ENCODE results near the gene PHKG1.
"Not testable (repeated sequence)": the region's sequence is repeated elsewhere in the genome, so short reads cannot be mapped to it uniquely, and the experiment has no call there.

Gene PHKG1

GRCh38 chr7:56081626-56082340 is 11.0 kb downstream of the PHKG1 start:
- no peak for DNase-seq

- DNase-seq, result not testable (repeated sequence)
These were observed 11.9 kb downstream of the PHKG1 start for GRCh38 chr7:56080726-56081435.

- no peak for DNase-seq
These were observed 13.1 kb downstream of the PHKG1 start for GRCh38 chr7:56079450-56080185.

DNA sequence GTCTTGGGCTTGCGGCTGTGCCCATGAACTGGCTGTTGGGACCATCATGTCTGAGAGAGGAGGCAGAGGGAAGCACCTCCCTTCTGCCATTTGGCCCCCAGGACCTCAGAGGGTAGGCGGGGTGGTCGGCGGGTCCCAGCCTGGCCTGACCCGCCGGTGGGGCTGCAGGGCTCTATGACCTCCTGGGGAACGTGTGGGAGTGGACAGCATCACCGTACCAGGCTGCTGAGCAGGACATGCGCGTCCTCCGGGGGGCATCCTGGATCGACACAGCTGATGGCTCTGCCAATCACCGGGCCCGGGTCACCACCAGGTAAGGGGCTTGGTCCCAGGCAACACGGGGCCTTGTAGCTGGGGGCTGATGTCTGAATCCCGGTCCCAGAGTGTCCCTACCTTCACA is 14.6 kb downstream of the PHKG1 start:
- no peak for DNase-seq

GRCh38 chr7:56077681-56078080 is 15.1 kb downstream of the PHKG1 start:
- no peak for DNase-seq

DNA sequence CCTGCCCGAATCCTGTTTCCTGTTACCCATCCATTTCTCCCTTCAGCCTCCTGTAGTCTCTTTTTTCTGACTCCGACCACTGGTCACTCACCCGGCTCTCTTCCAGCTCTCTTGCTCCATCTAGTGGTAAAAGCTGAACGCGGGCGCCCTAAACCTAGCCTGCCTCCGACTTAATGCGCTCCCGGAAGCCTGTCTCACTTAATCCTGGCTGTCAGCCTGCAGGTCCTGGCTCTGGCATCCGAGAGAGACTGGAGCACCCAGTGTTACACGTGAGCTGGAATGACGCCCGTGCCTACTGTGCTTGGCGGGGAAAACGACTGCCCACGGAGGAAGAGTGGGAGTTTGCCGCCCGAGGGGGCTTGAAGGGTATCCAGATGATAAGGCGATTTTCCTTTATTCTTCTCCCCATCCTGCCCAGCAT is 18.4 kb downstream of the PHKG1 start:
- DNase-seq, result peak; percentile 83

DNA sequence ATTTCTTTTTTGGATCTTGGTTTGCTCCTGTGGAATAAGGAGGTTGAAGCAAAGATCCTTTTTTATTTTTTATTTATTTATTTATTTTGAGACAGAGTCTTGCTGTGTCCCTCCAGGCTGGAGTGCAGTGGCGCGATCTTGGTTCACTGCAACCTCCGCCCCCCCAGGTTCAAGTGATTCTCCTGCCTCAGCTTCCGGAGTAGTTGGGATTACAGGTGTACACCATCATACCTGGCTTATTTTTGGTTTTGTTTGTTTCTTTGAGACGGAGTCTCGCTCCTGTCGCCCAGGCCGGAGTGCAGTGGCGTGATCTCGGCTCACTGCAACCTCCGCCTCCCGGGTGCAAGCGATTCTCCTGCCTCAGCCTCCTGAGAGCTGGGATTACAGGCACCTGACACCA is 26.4 kb downstream of the PHKG1 start:
- DNase-seq, result not testable (repeated sequence)

DNA sequence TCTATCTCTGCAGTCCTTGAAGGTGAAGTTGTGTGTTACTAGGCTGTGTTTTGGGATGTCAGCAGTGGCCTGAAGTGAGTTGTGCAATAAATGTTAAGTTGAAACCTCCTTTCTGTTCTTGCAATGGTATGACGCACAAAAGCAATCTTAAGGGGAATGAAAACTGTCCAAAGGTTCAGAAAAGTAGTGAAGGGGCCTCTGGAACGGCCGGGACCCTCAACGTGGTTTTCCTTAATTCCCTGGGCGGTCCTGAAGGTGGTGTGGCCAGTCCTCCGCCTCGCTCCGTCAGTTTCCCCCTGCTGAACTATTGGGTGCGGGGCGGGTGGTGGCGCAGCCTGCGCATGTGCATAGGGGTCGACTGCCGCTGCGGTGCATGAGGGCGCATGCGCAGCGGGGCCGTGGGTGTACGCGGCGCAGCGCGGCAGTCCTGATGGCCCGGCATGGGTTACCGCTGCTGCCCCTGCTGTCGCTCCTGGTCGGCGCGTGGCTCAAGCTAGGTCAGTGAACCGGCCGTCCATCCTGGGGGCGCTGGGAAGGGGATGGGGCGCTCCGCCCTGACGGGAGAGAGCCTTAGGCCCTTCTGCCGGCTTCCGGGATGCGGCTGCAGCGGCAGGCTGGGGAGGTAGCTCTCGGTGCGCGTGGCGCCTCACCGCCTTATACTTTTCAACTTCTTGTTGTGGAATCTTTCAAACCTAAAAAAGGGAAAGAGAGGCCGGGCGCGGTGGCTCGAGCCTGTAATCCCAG is 28.7 kb downstream of the PHKG1 start, which contains the start of gene SUMF2:
Gene SUMF2, plus strand, starts transcription at position 405 of the 744 bp plus-strand sequence. Its CDS starts 26 bp downstream, at position 431.
- peak; percentile 96 for DNase-seq

- no peak for DNase-seq
These were observed 29.3 kb downstream of the PHKG1 start for GRCh38 chr7:56063500-56063881.

DNA sequence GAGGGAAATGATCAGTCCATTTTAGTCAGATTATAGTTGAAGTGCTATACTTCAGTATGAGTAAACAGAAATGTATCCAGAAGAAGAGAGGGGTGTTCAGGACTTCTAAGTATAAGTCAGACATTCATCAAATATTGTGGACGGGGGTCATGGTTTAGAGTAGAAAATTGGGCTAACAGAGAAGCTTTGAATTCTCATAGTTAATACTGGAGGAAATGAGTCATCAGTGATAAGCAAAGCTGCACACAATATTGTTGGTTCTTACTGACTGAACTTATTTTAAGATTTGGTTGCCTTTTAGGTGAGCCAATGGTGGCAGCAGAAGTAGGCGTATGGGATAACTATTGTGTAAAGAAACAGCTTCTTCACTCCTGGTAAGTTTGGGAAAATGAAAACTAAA is 30.4 kb downstream of the PHKG1 start:
- no peak for DNase-seq

DNA sequence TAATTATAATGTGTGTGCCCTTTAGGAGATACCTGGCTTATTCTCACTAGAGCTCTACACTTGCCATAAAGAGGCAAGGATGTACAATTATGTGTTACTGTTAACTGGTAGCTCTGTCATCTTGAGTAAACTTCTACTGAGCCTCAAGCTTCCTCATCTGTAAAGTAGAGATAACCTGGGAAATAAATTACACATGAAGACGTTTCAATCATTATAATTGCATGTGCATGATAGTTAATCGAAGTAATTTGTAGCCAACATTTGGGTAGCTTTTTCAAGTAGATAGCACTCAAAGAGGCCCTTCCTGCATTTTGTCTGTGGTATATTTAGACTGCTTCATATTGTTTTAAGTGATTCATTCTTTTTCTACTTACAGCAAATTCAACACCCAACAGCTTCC is 38.8 kb downstream of the PHKG1 start:
- DNase-seq, result no peak

GRCh38 chr7:56053379-56053778 is 39.4 kb downstream of the PHKG1 start:
- DNase-seq, result no peak

DNA sequence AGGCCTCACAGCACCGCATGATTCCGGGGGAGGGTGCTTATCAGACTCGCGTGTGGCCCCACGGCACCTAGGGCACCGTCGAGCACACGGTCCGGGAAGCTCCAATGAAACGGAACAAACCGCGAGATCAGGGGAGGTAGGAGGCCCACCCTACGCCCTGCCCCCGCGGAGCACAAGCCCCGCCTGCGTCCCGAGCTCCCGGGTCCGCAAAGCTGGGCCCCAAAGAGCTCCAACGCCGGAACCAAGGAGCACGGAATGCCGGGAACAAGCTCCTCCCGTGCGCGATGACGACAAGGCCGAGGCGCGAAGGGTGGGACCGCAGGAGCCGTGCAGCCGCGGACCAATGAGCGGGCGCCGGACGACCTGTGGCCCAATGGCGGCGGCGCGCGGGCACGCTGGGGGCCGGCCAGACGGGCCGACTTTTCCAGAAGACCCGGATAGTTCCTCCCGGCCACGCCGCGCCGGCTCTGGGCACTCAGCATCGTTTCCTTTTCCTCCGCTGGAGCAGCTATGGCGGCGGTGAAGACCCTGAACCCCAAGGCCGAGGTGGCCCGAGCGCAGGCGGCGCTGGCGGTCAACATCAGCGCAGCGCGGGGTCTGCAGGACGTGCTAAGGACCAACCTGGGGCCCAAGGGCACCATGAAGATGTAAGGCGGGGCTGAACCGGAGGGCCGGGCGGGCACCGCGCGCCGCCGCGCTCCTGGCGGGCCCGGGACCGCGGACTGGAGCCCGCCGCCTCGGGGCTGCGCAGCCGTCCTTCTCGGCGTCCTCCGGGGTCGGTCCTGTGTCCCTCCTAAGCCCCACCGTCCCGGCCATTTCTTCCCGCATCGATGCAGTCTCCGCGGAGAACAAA is 41.2 kb downstream of the PHKG1 start, which contains the start of the genes CCT6A and PSPH:
Gene CCT6A, plus strand, starts transcription at position 427 of the 853 bp plus-strand sequence. Its CDS starts 84 bp downstream, at position 511.
Gene PSPH, minus strand, starts transcription at position 106 of the 853 bp plus-strand sequence. CDS start 30,232 bp downstream, outside the sequence.
- DNase-seq, result peak; percentile 97

DNA sequence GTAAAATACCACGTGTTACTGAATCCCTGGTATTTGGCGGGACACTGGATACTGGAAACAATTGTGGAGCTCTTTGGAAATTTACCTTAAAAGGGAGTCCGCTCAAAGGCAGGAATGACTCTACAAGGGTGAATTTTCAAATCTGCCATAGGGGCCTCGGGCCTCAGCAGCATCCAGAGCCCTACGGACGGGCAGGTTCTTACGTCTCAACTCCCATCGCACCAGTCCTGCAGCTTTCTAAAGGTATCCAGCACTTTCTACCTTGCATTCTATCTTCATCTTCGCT is 41.8 kb downstream of the PHKG1 start:
- no peak for DNase-seq

DNA sequence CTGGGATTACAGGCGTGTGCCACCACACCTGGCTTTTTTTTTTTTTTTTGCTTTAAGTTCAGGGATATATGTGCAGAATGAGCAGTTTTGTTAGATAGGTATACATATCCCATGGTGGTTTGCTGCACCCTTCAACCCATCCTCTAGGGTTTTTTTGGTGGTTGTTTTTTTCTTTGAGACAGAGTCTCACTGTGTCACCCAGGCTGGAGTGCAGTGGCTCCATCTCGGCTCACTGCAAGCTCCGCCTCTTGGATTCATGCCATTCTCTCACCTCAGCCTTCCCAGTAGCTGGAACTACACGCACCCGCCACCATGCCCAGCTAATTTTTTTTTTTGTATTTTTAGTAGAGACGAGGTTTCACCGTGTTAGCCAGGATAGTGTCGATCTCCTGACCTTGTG is 44.0 kb downstream of the PHKG1 start:
- peak; percentile 15 for DNase-seq

DNA sequence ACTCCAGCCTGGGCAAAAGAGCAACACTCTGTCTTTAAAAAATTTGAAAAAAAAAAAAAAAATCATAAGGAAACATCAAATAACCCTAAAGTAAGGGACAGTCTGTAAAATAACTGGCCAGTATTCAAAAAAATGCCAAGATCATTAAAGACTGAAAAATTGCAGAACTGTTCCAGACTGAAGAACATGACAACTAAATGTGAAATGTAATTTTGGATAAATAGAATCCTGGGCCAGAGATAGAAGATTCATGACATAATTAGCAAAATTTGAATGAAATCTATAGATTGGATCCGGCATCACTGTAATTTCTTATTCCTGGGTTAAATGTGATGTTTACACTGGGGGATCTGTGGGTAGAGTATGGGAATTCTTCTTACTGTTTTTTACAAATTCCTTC is 44.5 kb downstream of the PHKG1 start:
- DNase-seq, result no peak

DNA sequence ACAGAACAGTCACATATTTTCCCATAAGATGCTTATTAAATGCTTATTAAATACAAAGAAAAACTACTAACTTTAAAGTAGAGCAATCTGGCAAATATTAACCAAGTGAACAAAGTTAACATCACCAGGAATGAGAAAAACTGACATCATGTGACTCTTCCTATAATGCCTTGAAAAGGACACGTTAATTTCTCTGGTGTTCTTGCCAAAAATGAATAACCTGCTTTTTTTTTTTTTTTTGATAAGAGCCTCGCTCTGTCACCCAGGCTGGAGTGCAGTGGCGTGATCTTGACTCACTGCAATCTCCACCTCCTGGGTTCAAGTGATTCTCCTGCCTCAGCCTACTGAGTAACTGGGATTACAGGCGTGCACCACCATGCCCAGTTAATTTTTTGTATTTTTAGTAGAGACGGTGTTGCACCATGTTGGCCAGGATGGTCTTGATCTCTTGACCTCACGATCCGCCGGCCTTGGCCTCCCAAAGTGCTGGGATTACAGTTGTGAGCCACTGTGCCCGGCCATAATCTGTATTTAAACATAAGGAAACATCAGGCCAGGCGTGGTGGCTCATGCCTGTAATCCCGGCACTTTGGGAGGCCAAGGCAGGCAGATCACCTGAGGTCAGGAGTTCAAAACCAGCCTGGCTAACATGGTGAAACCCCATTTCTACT is 45.2 kb downstream of the PHKG1 start:
- DNase-seq, result not testable (repeated sequence)

GRCh38 chr7:56046721-56047445 is 45.9 kb downstream of the PHKG1 start:
- DNase-seq, result no peak

DNA sequence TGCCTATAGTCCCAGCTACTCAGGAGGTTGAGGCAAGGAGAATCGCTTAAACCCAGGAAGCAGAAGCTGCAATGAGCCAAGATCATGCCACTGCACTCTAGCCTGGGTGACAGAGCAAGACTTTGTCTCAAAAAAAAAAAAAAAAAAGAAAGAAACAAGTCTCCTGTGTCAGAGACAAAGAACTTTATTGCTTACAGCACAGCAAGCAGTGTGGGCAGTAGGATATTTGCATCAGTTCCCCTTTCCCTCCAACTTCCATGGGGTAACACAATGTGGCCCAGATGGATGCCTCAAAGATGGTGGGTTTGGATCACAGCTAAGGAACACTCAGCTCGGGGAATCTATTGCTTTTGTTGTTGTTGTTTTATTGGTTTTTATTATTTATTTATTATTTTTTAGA is 47.0 kb downstream of the PHKG1 start:
- not testable (repeated sequence) for DNase-seq

GRCh38 chr7:56040730-56041129 is 52.0 kb downstream of the PHKG1 start:
- no peak for DNase-seq
